ENCODE data around the gene DPP6. TPM values are rescaled to one million over a fixed set of nuclear protein-coding genes. Genes with fewer than 3 reads are reported as not detected.

Gene DPP6
- total RNA-seq, 1 experiment from 2014 or later, result not detected

- in situ Hi-C loops (cut with HindIII; ENCODE audit: low pct_unique_long_range_greater_than_20kb, low sequenced_read_pairs), result no loop called here
- BruUV-seq (replicated peaks), result no TSS peak
- intact Hi-C loops (cut with micrococcal nuclease; ENCODE audit: unreplicated experiment), result no loop called here
- Histone ChIP-seq H3K27me3 (ENCODE audit: control insufficient read depth, insufficient read depth, low read length) (peaks cover 23% of the 10 kb centered on the region), H3K36me3 (ENCODE audit: control insufficient read depth, insufficient read depth, low read length) (no peaks in the 10 kb centered on the region), H3K9me3 (ENCODE audit: control insufficient read depth, insufficient read depth, low read depth, low read length) (no peaks in the 10 kb centered on the region), H3K27ac (ENCODE audit: low read length) (no peak overlapping the region), H3K4me1 (ENCODE audit: control insufficient read depth, insufficient read depth, low read length) (no peaks in the 10 kb centered on the region), H3K4me3 (ENCODE audit: low read depth in 2 of 2, low read length in 2 of 2) (no peak overlapping the region)
- POLR2A ChIA-PET, result no interaction called here
- ATAC-seq, result no peak
- no peak for TF ChIP-seq CTCF (IDR thresholded peaks at IDR 0.05)
- no peak for TF ChIP-seq SIN3A (IDR thresholded peaks at IDR 0.05; ENCODE audit: borderline replicate concordance, insufficient read depth, low read depth, low read length)
- no peak for TF ChIP-seq POLR2AphosphoS5 (IDR thresholded peaks at IDR 0.05; ENCODE audit: low read depth, low read length)
- TF ChIP-seq REST (IDR thresholded peaks at IDR 0.05; ENCODE audit: insufficient read depth in 1 of 2, low read depth in 2 of 2, low read length in 1 of 2), result no peak
- no peak for TF ChIP-seq TCF7L2 (IDR thresholded peaks at IDR 0.05; ENCODE audit: low read depth, low read length)
- DNase-seq (ENCODE audit: low read depth, low spot score), result no peak
- CTCF ChIA-PET, result no interaction called here
Observed at GRCh38 chr7:154836021-154836448, 783.8 kb downstream of the DPP6 start.

GRCh38 chr7:154837087-154837486 is 784.9 kb downstream of the DPP6 start:
- intact Hi-C loops (cut with micrococcal nuclease; ENCODE audit: unreplicated experiment) (no loop called here), in situ Hi-C loops (cut with HindIII; ENCODE audit: low pct_unique_long_range_greater_than_20kb, low sequenced_read_pairs) (no loop called here)
- Histone ChIP-seq H3K4me1 (ENCODE audit: control insufficient read depth, insufficient read depth, low read length) (no peaks in the 10 kb centered on the region; the same call in 1 of the 2 replicates), H3K27ac (ENCODE audit: low read length) (no peak overlapping the region), H3K36me3 (ENCODE audit: control insufficient read depth, insufficient read depth, low read length) (no peaks in the 10 kb centered on the region), H3K9me3 (ENCODE audit: control insufficient read depth, insufficient read depth, low read depth, low read length) (no peaks in the 10 kb centered on the region), H3K27me3 (ENCODE audit: control insufficient read depth, insufficient read depth, low read length) (peaks cover 23% of the 10 kb centered on the region), H3K4me3 (ENCODE audit: low read depth in 2 of 2, low read length in 2 of 2) (no peak overlapping the region)
- DNase-seq (ENCODE audit: low read depth, low spot score), result no peak
- ATAC-seq, result no peak
- BruUV-seq (replicated peaks), result no TSS peak
- no peak for TF ChIP-seq POLR2AphosphoS5 (IDR thresholded peaks at IDR 0.05; ENCODE audit: low read depth, low read length)
- no peak for TF ChIP-seq REST (IDR thresholded peaks at IDR 0.05; ENCODE audit: insufficient read depth in 1 of 2, low read depth in 2 of 2, low read length in 1 of 2)
- no peak for TF ChIP-seq SIN3A (IDR thresholded peaks at IDR 0.05; ENCODE audit: borderline replicate concordance, insufficient read depth, low read depth, low read length)
- TF ChIP-seq CTCF (IDR thresholded peaks at IDR 0.05), result no peak
- no peak for TF ChIP-seq TCF7L2 (IDR thresholded peaks at IDR 0.05; ENCODE audit: low read depth, low read length)
- POLR2A ChIA-PET, result no interaction called here
- CTCF ChIA-PET, result no interaction called here

All from Panc1 (cell line).